HTERT RPE-1 (cell line): Measurements from ENCODE around the gene JUNB.
"Not testable (repeated sequence)": the region's sequence is repeated elsewhere in the genome, so short reads cannot be mapped to it uniquely, and the experiment has no call there.

ENCODE experiments used
- in situ Hi-C: fragments of 300-500 bp; cut with MboI; formaldehyde crosslinking; loops from 4 replicates; pipeline ENCODE4 v1.14.3; 2020; ENCODE audit warnings: low sequenced_read_pairs

JUNB gene

DNA sequence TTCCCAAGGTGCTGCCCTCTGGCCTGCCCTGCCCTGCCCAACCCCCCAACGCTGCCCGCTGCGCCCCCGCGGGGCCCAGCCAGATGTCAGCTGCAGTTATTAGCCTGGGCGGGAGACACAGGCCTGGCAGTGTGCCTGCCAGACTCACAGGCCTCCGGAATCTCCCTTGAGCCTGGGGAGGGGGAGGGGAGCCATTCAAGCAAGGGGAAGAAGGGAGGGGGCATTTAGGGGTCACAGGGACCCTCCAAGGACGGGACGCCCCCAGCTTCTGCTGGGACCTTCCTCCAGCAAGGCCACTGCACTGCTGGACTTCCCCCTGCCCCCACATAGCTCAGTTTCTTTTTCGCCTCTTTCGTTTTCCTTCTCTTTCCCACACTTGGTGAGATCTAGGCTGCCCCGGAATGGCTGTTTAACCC lies 2.6 kb upstream of the JUNB start:
- in situ Hi-C loops = no loop called here

GRCh38 chr19:12789098-12789903 lies 2.0 kb upstream of the JUNB start:
- in situ Hi-C loops = no loop called here

- in situ Hi-C loops = no loop called here
Observed at GRCh38 chr19:12789904-12790619, 1.2 kb upstream of the JUNB start.

DNA sequence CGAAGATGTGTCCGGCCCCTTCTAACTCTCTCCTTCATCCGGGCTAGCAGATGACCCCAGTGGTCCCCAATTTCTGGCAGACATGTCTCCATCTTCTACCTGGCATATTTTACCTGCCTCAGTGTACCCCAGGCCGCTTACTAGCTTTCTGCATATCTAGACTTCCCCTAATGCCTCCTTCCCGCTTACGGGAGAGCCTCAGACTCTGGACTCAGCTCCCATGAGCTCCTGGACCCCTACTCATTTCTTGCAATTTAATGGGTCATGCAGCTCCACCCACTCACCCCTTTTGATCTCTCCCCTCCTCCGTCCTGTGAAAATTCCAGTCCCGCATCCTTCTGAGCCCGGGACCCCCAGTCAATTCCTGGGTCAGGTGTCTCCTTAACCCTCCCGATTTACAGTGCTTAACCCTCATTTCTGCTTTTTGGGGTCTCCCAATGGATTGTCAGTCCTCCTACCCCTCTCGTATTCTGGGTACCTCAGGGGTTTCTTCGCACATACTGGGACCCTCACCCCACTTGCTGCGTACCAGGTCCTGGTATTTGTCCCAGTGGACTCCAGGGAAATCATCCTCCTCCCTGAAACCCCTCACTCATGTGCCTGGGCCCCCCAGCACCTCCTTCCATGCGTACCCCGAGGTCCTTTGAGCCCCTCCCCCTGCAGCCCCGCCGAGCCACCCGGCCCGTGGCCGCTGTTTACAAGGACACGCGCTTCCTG lies 500 bp upstream of the JUNB start:
- in situ Hi-C loops = no loop called here

DNA sequence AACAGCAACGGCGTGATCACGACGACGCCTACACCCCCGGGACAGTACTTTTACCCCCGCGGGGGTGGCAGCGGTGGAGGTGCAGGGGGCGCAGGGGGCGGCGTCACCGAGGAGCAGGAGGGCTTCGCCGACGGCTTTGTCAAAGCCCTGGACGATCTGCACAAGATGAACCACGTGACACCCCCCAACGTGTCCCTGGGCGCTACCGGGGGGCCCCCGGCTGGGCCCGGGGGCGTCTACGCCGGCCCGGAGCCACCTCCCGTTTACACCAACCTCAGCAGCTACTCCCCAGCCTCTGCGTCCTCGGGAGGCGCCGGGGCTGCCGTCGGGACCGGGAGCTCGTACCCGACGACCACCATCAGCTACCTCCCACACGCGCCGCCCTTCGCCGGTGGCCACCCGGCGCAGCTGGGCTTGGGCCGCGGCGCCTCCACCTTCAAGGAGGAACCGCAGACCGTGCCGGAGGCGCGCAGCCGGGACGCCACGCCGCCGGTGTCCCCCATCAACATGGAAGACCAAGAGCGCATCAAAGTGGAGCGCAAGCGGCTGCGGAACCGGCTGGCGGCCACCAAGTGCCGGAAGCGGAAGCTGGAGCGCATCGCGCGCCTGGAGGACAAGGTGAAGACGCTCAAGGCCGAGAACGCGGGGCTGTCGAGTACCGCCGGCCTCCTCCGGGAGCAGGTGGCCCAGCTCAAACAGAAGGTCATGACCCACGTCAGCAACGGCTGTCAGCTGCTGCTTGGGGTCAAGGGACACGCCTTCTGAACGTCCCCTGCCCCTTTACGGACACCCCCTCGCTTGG lies 966 bp downstream of the JUNB start:
- in situ Hi-C loops = no loop called here

DNA sequence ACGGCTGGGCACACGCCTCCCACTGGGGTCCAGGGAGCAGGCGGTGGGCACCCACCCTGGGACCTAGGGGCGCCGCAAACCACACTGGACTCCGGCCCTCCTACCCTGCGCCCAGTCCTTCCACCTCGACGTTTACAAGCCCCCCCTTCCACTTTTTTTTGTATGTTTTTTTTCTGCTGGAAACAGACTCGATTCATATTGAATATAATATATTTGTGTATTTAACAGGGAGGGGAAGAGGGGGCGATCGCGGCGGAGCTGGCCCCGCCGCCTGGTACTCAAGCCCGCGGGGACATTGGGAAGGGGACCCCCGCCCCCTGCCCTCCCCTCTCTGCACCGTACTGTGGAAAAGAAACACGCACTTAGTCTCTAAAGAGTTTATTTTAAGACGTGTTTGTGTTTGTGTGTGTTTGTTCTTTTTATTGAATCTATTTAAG lies 1.6 kb downstream of the JUNB start:
- in situ Hi-C loops = no loop called here

- in situ Hi-C loops = no loop called here
Observed at GRCh38 chr19:12793290-12794195, 2.3 kb downstream of the JUNB start.

GRCh38 chr19:12794196-12794941 lies 3.1 kb downstream of the JUNB start:
- in situ Hi-C loops = no loop called here

GRCh38 chr19:12794971-12795381 lies 3.7 kb downstream of the JUNB start:
- in situ Hi-C loops = no loop called here

- in situ Hi-C loops = no loop called here
Observed at GRCh38 chr19:12796146-12797071, 5.1 kb downstream of the JUNB start.

GRCh38 chr19:12797141-12797587 lies 5.9 kb downstream of the JUNB start:
- in situ Hi-C loops = no loop called here

DNA sequence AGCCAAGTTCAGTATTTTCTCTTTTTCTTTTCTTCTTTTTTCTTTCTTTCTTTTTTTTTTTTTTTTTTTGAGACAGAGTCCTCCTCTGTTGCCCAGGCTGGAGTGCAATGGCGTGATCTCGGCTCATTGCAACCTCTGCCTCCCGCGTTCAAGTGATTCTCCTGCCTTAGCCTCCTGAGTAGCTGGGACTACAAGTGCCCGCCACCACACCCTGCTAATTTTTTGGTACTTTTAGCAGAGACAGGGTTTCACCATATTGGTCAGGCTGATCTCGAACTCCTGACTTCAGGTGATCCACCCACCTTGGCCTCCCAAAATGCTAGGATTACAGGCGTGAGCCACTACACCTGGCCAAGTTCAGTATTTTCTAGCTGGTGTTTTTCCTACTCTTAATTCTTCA lies 6.3 kb downstream of the JUNB start:
- in situ Hi-C loops = not testable (repeated sequence)

- in situ Hi-C loops = no loop called here
Observed at GRCh38 chr19:12799742-12800465, 8.6 kb downstream of the JUNB start.

DNA sequence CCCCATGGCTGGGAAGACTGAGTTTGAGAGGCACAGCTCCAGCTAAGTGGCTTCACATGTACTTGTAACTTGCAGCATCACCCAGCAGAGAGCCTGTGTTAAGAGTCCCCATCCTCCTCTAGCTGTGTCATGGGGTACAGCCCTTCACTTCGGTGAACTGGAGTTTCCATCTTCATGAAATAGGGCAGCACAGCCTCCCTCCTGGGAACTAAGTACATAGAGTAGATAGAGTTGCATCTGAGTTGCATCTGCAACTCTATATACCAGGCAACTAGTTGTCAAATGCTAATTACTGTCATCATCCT lies 9.1 kb downstream of the JUNB start:
- in situ Hi-C loops = no loop called here

GRCh38 chr19:12800923-12801465 lies 9.7 kb downstream of the JUNB start:
- in situ Hi-C loops = no loop called here

DNA sequence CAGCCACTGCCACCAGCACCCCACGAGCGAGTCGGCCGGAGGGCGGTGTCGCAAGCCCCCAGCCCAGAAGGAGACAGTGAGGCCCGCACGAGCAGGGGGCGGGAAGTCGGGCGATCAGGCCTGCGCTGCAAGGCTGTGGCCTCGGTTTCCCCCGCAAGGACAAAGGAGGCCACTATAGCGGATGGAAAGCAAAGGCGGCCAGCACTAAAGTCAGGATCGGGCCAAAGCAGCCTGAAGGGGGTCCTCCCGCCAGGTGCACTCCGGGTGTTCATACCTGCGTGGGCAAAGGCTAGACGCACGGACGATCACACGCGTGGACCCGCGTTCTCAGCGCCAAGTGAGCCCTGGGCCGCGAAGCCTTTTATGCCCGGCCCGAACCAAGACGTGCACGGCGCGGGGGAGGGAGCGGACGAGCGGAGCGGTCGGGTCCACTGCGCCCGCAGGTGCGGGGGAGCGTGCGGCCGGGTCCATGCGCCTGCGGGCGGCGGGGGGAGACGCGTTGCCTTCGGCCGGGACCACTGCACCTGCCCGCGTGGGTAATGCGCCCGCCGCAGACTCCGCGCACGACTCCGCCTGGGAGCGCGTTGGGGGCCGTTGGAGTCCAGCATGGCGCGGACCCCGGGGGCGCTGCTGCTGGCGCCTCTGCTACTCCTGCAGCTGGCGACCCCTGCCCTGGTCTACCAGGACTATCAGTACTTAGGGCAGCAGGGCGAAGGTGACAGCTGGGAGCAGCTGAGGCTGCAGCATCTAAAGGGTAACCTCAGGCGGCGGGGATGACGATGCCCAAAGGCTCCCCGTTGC lies 10.4 kb downstream of the JUNB start, which contains the start of the genes PRDX2 and THSD8:
Gene PRDX2, minus strand, starts transcription at position 335 of the 801 bp plus-strand sequence. CDS start 539 bp downstream, outside the sequence.
Gene THSD8, plus strand, starts transcription at position 604 of the 801 bp plus-strand sequence. Its CDS starts 3 bp downstream, at position 607.
- in situ Hi-C loops = no loop called here
